Suppressor macrophage treated with lipopolysaccharide for 4 hours (primary cell): ENCODE measurements around the gene DIP2B.
"Not testable (repeated sequence)": the region's sequence is repeated elsewhere in the genome, so short reads cannot be mapped to it uniquely, and the experiment has no call there.

Experiments used
- DNase-seq: peaks from one replicate; pipeline ENCODE4 v3.0.0-alpha.2; 2020

DIP2B gene

DNA sequence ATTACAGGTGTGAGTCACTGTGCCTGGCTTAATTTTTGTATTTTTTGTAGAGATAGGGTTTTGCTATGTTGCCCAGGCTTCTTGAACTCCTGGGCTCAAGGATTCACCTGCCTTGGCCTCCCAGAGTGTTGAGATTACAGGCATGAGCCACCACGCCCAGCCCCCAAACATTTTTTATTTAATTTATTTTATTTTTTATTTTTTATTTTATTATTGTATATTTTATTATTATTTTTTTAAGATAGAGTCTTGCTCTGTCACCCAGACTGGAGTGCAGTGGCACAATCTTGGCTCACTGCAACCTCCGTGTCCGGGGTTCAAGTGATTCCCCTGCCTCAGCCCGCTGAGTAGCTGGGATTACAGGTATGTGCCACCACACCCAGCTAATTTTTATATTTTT, 17.0 kb downstream of the DIP2B start:
- DNase-seq = not testable (repeated sequence)

DNA sequence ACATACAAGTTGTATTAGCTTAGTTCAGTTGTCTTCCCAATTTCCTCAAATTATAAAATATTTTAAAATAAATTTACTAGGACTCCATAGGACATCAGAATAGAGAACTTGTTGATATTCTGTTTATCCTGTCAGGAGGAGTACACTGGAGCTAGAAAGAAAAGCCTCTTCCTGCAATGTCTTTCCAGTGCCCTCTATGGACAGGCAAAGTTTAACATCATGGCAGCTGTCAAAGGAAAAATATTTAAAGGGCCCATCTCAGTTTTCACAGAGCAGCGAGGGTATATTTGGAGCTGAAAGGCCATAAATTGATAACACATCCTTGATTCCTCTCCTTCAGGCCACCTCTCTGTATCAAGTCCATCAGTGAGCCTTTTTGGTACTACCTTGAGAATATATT, 19.0 kb downstream of the DIP2B start:
- no peak for DNase-seq

DNA sequence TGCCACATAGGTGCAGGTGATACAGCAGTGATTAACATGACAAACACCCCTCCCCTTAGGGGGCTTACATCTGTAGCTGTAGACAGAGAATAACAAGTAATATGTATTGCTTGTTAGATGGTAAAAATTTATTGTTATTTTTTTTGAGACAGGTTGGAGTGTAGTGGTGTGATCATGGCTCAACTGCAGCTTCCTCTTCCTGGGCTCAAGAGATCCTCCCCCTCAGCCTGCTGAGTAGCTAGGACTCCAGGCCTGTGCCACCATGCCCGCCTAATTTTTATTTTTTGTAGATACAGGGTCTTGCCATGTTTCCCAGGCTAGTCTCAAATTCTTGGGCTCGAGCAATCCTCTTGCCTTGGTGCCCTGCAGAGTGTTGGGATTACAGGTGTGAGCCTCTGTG, 19.8 kb downstream of the DIP2B start:
- DNase-seq = no peak

DNA sequence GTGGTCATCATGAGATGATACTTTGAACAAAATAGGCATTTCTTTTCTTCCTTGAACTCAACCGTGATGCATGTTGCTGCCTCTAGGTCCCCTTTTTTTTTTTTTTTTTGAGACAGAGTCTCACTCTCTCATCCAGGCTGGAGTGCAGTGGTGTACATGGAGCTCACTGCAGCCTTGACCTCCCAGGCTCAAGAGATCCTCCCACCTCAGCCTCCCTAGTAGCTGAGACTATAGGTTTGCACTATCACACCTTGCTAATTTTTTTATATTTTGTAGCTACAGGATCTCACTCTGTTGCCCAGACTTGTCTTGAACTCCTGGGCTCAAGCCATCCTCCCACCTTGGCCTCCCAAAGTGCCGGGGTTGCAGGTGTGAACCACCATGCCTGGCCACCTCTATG, 20.6 kb downstream of the DIP2B start:
- no peak for DNase-seq

DNA sequence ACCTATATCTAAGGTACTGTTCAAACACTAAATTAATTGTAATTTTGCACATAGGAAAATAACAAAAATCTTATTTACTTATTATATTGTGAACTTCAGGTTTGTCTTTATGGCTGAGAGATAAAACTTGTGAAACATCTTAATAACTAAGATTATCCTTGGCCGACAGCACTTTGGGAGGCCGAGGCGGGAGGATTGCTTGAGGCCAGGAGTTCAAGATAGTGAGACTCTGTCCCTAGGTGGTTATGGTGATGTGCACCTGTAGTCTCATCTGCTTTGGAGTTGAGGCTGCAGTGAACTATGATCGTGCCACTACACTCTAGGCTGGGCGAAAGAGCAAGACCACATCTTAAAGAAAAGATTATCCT, 22.6 kb downstream of the DIP2B start:
- DNase-seq = no peak

DNA sequence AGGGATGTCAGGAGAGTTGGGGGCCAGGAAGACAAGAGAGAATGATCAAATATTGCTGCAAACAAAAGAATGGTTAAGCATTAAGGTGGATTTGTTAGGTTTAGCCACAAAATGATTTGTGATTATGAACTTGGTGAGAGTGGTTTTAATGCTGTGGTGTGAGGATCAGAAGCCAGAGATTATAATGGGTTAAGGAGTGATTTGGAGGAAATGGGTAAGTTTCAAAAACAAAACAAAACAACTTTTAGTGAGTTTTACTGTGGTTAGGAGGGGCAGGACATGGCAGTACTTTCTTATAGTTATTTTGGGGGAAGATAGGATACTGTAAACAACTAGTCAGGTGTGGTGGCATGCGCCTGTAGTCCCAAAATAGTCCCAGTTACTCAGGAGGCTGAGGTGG, 24.0 kb downstream of the DIP2B start:
- no peak for DNase-seq

DNA sequence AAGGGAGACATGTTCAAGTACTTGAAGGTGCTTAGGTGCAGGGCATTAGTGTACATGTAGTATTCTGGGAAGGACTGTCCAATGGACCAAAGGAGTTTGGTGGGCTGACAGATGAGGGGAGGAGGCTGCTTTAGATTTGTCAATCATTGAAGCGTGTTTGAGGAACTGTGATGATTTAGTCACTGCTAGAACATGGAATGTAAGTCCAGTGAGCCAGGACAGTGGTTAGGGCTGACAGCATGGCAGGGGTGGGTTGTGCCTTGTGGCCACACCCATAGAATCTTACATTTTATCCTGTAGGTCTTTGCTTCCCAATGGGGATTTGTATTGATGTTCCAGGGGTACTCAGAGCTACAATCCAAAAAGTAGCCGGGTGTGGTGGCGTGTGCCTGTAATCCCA, 24.6 kb downstream of the DIP2B start:
- DNase-seq = peak; percentile 62

DNA sequence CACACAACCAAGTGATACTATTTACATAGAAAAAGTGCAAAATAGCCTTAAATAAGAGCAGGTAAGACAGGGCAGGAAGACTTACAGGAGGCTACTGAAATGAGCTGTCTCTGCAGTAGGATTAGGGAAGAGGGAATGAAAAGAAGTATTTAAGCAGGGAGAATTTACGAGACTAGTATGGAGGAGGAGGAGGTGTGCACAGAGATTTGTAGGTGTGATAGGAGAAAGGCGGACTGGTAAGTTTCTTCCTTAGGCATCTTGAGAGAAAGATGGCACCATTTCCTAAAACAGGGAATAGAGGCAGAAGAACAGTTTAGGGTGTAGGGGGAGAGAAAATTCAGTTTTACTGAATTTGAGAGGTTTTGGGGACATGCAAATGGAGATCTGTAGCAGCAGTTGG, 25.7 kb downstream of the DIP2B start:
- no peak for DNase-seq

DNA sequence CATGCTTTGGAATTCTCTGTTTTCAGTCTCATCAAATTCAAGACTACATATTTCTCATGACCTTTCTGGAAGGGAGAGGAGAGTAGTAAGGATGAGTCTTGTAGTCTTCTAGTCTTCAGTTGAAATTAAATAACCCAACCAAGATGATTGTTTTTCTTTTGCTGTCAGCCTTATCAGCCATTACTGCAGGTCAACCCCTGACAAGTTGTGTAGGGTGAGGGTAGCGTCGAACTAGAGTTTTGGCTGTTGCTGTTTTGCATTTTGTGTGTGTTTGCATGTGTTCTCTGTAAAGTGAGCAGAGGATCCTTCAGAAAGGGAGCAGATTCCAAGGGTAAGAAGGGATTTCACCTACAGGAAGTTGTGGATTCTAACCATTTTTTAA, 28.4 kb downstream of the DIP2B start:
- DNase-seq = no peak

DNA sequence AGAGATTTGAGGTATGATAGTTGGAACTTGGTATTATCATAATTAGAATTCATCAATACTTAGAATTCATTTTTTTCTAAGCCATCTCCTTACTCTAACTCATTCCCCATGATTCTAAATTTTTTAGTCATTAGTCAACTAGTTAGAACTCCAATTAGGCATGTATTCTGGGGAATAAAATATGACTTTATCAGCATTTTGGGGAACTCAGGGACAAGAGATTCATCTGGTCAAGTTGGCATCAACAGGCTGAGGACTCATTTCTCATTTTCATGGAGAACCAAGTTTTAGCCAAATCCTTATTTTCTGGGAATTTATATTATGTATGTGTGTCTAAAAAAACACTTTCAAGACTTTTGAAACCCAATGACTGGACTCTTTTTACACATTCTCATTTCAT, 29.2 kb downstream of the DIP2B start:
- no peak for DNase-seq

DNA sequence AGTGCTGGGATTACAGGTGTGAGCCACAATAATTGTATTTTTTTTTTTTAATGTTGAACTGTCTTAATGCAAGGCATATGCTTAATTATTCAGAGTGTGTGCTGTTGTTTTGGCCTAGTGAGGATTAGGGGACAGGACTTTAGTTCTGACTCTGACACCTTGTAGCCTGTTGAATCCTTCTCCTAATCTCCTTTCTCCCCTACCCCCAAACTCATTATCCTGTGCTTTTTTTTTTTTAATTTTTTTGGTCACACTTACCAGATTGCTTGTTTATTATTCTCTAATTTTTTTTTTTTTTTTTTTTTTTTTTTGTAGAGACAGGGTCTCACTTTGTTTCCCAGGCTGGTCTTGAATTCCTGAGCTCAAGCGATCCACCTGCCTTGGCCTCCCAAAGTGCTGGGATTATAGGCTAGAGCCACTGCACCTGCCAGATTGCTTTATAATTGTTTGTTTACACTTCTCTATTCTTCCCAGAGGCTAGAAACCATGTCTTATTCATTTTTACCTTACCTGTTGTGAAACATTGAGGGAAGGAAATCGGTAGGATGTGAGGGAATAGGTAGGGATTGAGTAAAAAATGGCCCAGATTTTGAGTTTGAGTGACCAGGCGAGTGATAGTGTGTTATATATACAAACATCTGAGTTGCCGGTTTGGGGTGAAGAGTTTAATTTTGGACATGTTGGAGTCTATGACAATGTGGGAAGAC, 32.2 kb downstream of the DIP2B start:
- no peak for DNase-seq

DNA sequence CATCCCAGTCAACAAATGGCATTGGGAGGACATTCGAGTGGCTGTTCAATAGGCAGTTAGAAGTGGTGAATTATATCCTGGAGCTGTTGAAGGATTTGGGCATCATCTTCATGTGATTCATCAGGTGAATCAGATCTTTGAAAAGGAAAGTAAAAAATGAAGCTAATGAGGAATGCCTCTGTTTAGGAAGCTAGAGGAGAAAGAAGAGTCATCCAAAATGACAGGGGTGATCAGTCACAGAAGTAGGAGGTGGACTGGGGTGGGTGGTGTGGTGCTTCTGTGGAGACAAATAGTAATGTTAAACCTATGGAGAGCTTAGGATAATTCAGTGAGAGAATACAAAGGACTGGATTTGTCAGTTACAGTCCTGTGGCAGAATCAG, 32.7 kb downstream of the DIP2B start:
- DNase-seq = peak; percentile 84

DNA sequence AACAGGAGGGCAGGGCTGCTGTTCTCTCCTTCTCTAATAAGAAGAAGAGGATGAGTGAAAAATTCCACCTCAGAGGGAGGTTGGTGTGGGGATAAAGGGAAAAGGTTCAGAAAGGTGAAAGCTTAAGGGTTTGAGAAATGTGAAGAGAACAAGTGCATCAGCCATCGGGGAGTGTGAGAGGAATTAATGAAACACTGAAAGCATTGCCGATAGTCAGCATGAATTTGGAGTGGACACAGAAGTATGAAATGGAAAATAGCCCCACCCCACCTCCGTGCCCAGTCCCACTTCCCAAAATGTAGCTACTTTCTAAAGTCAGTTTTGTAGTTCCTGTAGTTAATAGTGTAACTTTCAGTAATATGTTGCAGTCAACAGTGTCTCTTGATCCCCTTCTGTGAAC, 33.4 kb downstream of the DIP2B start:
- peak; percentile 74 for DNase-seq

DNA sequence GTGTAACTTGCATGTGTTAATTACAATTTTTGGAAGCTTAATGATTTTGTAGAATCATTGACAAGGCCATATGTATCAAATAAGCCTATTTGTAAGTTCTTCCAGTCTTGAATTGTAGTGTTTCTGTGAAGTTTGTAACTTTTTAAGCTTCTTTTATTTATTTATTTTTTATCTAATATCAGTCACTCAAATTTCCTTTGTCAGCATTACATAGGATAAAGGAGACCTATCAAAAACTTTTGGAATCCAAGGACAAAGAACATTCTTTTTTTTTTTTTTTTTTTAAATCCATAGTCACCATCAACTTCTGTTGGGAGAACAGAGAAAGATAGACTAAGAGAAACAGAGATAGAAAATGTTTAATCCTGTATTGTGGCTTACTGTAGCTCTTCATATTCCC, 36.4 kb downstream of the DIP2B start:
- DNase-seq = no peak

DNA sequence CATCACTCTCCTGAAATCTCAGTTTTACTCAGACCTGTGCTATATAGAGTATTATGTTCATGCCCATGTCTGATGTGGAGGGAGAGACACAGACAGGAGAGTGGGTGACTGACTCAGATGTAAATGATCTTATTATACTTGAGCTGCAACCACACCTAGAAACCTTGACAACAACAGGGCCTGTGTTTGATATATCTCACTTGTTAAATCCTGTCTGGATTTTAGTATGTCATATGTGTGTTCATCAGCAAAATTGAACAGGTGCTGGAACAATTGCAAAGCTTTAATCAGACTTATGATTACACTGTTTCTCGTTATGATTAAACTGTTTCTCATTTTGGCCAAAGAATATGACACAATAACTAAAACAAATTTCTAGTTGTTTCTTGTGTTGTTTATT, 37.7 kb downstream of the DIP2B start:
- DNase-seq = no peak

DNA sequence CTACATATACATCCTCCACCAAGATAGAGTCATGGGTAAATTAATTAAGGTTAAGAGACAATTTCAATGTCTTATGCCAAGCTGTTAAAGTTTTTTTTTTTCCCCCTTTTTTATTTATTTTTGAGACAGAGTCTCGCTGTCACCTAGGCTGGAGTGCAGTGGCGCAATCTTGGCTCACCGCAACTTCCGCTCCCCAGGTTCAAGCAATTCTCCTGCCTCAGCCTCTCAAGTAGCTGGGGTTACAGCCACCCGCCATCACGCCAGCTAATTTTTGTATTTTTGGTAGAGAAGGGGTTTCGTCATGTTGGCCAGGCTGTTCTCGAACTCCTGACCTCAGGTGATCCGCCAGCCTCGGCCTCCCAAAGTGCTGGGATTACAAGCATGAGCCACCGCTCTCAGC, 38.4 kb downstream of the DIP2B start:
- not testable (repeated sequence) for DNase-seq

DNA sequence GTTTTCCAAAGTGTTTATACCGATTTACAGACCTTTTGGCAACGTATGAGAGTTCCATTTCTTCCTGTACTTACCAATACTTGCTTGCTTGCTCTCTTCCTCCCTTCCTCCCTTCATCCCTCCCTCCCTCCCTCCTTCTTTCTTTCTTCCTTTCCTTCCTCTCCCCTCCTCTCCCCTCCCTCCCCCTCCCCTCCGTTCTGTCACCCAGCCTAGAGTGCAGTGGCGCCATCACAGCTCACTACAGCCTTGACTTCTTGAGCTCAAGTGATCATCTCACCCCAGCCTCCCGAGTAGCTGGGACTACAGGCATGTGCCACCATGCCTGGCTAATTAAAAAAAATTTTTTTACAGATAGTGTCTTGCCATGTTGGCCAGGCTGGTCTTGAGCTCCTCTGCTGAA, 40.4 kb downstream of the DIP2B start:
- no peak for DNase-seq

DNA sequence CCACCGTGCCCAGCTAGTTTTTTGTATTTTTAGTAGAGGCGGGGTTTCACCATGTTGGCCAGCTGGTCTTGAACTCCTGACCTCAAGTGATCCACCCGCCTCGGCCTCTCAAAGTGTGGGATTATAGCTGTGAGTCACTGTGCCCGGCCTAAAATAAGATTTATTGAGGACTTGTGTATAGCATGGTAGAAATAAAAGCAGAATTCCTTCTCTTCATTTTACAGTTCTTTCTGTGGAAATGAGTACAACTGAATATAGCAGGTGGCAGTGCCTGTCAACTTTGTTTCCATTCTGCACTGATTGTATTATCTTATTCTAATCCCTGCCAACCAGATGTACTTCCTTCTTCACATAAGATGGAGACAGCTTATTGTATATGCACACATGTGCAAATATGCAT, 41.0 kb downstream of the DIP2B start:
- DNase-seq = no peak

DNA sequence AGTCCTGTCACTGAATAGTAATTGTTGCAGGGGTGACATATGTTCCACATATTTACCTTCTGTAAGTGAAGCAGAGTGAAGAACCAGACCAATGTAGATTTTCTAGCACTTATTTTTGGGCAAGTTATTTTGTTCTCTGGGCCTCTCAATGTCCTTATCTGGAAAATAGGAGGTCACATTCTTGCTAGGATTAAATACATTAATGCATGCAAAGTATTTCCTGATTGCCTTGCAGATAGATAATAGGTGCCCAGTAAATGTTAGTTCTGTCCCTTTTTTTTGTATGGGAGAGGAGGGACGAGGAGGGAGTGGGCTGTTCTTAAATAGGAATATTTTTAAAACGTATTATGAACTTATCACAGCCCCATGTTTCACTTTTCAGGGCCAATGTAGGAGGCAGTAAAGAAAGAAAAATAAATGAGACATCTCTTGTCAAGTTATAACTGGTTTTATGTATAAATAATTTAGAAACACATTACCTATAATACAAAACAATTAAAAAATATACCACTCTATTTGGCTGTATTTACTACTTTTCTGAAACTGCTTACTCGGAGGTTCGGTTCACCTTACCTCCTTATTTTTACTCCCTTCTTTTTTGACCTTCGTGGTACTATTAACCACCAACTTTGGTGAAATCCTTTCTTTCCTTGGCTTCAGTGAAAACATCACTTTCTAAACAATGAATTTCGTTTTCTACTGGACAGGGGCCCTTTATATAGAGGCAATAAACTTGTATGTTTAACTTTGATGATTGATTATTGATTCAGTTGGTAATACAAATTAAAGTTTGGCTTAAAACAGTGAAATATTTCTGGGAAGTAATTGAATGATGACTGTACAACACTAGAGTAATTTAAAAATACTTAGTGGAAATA, 41.9 kb downstream of the DIP2B start:
- DNase-seq = no peak

DNA sequence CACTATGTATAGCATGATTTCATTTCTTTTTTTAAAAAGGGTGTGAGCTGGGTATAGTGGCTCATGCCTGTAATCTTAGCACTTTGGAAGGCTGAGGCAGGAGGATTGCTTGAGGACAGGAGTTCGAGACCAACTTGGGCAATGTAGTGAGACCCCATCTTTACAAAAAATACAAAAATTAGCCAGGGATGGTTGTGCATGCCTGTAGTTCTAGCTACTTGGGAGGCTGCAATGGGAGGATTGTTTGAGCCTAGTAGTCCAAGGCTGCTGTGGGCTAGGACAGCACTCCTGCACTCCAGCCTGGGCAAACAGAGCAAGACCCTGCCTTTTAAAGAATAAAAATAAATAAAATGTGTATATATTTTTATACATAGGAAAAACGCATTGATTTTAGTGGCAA, 43.0 kb downstream of the DIP2B start:
- DNase-seq = no peak

DNA sequence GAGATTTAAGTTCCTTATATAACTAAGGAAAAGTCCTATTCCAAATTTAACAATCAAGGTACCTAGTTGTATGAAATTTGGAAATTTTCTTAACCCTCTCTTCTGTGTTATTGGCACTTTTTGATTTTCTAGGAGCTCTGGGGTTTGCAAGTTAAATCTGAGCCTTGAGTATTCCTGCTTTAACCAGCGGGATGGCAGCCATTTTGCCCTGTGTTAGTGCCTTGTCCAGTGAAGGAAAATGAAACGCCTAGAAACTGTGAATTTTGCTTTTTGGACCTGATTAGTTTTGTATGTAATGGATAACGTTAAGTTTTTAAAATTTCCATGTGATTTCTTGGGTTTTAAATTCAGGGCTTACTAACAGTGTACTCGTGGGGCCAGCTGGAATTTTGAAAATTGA, 45.1 kb downstream of the DIP2B start:
- no peak for DNase-seq

DNA sequence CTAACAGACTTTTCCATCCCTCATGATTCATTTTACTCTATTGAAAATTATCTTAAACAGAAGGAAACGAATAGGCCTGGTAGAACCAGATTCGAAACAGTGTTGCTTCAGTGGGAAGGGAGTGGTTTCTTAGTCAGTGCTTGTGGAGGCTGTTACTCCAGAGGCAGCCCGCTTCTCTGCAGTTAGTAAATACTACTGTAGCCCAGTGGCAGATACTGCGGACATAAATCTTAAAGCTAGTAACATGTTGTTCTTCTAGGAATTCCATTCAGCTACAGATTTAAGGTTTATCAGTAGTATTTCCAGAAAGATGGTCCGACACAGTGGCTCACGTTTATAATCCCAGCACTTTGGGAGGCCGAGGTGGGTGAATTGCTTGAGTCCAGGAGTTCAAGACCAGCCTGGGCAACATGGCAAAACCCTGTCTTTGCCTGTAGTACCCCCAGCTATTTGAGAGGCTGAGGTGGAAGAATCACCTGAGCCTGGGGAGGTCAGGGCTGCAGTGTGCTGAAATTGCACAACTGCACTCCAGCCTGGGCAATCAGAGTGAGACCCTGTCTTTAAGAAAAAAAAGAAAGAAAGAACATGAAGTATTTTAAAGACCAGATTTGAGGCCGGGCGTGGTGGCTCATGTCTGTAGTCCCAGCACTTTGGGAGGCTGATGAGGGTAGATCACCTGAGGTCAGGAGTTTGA, 45.9 kb downstream of the DIP2B start:
- DNase-seq = peak; percentile 69

DNA sequence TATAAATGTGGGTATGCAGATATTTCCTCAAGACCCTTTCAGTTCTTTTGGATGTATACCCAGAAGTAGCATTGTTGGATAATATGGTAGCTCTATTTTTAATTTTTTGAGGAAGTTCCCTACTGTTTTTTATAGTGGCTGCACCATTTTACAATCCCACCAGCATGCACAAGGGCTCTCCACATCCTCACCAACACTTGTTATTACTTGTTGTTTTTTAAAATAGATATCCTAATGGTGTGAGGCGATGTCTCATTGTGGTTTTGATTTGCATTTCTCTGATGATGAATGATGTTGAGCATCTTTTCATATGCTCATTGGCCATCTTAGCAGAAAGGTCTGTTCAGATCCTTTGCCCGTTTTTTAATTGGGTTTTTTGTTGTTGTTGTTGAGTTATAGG, 47.1 kb downstream of the DIP2B start:
- DNase-seq = no peak

DNA sequence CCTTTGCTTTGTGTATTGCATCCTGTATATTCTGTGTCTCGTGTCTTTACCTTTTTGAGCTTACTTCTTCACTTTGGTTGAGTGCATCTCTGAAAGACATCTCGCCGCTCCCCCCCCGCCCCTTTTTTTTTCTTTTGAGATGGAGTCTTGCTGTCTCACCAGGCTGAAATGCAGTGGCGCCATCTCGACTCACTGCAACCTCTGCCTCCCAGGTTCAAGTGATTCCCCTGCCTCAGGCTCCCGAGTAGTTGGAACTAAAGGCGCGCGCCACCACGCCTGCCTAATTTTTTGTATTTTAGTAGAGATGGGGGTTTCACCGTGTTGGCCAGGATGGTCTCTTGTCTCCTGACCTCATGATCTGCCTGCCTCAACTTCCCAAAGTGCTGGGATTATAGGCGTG, 49.9 kb downstream of the DIP2B start:
- DNase-seq = no peak
